ENCODE measurements around the gene DVL3.

GRCh38 chr3:184160456-184160855 is 5.3 kb downstream of the DVL3 start:
- TF ChIP-seq EZH2 (IDR thresholded peaks at IDR 0.05; ENCODE audit: borderline replicate concordance) (no peak), EZH2phosphoT487 (IDR thresholded peaks at IDR 0.05; ENCODE audit: low read depth, severe bottlenecking, unreplicated experiment) (no peak)
- TF ChIP-seq, protein P1, sequence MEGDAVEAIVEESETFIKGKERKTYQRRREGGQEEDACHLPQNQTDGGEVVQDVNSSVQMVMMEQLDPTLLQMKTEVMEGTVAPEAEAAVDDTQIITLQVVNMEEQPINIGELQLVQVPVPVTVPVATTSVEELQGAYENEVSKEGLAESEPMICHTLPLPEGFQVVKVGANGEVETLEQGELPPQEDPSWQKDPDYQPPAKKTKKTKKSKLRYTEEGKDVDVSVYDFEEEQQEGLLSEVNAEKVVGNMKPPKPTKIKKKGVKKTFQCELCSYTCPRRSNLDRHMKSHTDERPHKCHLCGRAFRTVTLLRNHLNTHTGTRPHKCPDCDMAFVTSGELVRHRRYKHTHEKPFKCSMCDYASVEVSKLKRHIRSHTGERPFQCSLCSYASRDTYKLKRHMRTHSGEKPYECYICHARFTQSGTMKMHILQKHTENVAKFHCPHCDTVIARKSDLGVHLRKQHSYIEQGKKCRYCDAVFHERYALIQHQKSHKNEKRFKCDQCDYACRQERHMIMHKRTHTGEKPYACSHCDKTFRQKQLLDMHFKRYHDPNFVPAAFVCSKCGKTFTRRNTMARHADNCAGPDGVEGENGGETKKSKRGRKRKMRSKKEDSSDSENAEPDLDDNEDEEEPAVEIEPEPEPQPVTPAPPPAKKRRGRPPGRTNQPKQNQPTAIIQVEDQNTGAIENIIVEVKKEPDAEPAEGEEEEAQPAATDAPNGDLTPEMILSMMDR (IDR thresholded peaks at IDR 0.05; ENCODE audit: poor library complexity): no peak

Measured in hepatocyte (in vitro differentiated cells).